Measurements from ENCODE around the gene LRRC75A. TPM values are rescaled to one million over a fixed set of nuclear protein-coding genes. Genes with fewer than 3 reads are reported as not detected.

The LRRC75A gene
- total and polyA plus RNA-seq, 2 experiments from 2014 or later: 5.3 to 26.2 TPM

GRCh38 chr17:16464303-16465051 is 27.5 kb downstream of the LRRC75A start:
- no peak for ATAC-seq

More at GRCh38 chr17:16464303-16465051, 27.5 kb downstream of the LRRC75A start:
- no peak overlapping the region for H3K4me2 ChIP-seq
- Mint-ChIP-seq H3K4me3 (no peak overlapping the region), H3K9me3 (no peaks in the 10 kb centered on the region; the same call in 2 of the 3 replicates), H3K27me3 (ENCODE audit: insufficient read depth, low read depth, poor library complexity) (peaks cover 8% of the 10 kb centered on the region), H3K36me3 (ENCODE audit: low read depth) (peaks cover 7% of the 10 kb centered on the region; the same call in 2 of the 3 replicates), H3K4me1 (peaks cover 36% of the 10 kb centered on the region), H3K27ac (no peak overlapping the region; the same call in 1 of the 2 replicates)
- H2AFZ ChIP-seq: no peak overlapping the region
- TF ChIP-seq EZH2 (IDR thresholded peaks at IDR 0.05; ENCODE audit: low read depth, unreplicated experiment): no peak
- no peak for TF ChIP-seq ETS1 (IDR thresholded peaks at IDR 0.05)
- no peak for TF ChIP-seq REST (IDR thresholded peaks at IDR 0.05; ENCODE audit: unreplicated experiment)
- no peak for TF ChIP-seq ZNF114 (CRISPR knock-in tag; IDR thresholded peaks at IDR 0.05)
- TF ChIP-seq POLR2AphosphoS5 (IDR thresholded peaks at IDR 0.05; ENCODE audit: low read depth): no peak
- H3K9me2 ChIP-seq (ENCODE audit: insufficient read depth): no peaks in the 10 kb centered on the region
- H3K4me3 ChIP-seq: no peak overlapping the region
- H3K36me3 ChIP-seq (ENCODE audit: insufficient read depth): no peaks in the 10 kb centered on the region
- H3K27me3 ChIP-seq (ENCODE audit: insufficient read depth): no peaks in the 10 kb centered on the region
- H4K20me1 ChIP-seq (replicated peaks; ENCODE audit: insufficient read depth): peaks cover 4% of the 10 kb centered on the region
- H3F3A ChIP-seq (replicated peaks; ENCODE audit: low read depth): no peaks in the 10 kb centered on the region
- no peaks in the 10 kb centered on the region for H3K79me2 ChIP-seq (replicated peaks; ENCODE audit: insufficient read depth)
- no peak for DNase-seq (ENCODE audit: low spot score)
- peaks cover 22% of the 10 kb centered on the region for H3K4me1 ChIP-seq (ENCODE audit: insufficient read depth)
- no peak overlapping the region for H3K27ac ChIP-seq (ENCODE audit: low read depth)
